A673 (cell line): ENCODE results near the gene TOR1B.

ENCODE experiments used
- EZH2 ChIP-seq: fragments of 200-600 bp; sonication (generic); IDR thresholded peaks from 2 replicates; pipeline ENCODE4 v1.6.1; 2017; ENCODE audit warnings: borderline replicate concordance, low read depth, mild to moderate bottlenecking, mixed read lengths, antibody characterized with exemption, low read length; ENCODE audit not compliant: poor library complexity, severe bottlenecking
- TF ChIP-seq, protein P1 (sequence below): fragments of 300-800, 200-600 bp; sonication (generic); conservative IDR thresholded peaks from 2 replicates; pipeline ENCODE4 v1.5.1; 2017; ENCODE audit warnings: low read depth, mild to moderate bottlenecking, antibody characterized with exemption, low read length, moderate library complexity, mixed read lengths

GRCh38 chr9:129794549-129794948, 8.4 kb upstream of the TOR1B start:
- TF ChIP-seq, protein P1, sequence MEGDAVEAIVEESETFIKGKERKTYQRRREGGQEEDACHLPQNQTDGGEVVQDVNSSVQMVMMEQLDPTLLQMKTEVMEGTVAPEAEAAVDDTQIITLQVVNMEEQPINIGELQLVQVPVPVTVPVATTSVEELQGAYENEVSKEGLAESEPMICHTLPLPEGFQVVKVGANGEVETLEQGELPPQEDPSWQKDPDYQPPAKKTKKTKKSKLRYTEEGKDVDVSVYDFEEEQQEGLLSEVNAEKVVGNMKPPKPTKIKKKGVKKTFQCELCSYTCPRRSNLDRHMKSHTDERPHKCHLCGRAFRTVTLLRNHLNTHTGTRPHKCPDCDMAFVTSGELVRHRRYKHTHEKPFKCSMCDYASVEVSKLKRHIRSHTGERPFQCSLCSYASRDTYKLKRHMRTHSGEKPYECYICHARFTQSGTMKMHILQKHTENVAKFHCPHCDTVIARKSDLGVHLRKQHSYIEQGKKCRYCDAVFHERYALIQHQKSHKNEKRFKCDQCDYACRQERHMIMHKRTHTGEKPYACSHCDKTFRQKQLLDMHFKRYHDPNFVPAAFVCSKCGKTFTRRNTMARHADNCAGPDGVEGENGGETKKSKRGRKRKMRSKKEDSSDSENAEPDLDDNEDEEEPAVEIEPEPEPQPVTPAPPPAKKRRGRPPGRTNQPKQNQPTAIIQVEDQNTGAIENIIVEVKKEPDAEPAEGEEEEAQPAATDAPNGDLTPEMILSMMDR = no peak
- TF ChIP-seq EZH2 = no peak
